AG20443 (cell line): Measurements from ENCODE around the gene PRRG4.
"Not testable (repeated sequence)": the region's sequence is repeated elsewhere in the genome, so short reads cannot be mapped to it uniquely, and the experiment has no call there.

Experiments
- DNase-seq: peaks from one replicate; pipeline ENCODE4 v3.0.0; 2012; ENCODE audit warnings: low spot score, mixed read lengths

Gene PRRG4

GRCh38 chr11:32830796-32831195 is 1.1 kb downstream of the PRRG4 start:
- no peak for DNase-seq

DNA sequence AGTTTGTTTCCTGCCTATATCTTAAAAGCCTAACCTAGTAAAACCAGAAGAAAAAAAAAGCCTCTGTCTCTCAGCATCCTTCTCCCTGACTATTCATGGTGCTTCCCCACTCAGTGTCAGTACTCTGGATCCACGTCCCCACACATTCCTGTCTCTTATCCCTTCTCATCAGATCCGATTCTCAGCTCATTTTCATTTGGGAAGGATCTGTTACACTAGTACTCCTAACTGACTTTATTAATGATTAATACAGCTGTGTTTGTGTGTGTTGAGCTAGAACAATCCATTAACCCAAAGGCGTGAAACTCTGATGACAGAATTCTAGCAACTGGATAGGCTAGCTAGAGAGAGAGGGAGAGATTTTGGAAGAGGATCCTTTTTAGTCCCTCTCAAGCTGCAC is 1.5 kb downstream of the PRRG4 start:
- DNase-seq: no peak

- DNase-seq: no peak
Observed at GRCh38 chr11:32833921-32834320, 4.2 kb downstream of the PRRG4 start.

GRCh38 chr11:32836946-32837345 is 7.2 kb downstream of the PRRG4 start:
- no peak for DNase-seq

DNA sequence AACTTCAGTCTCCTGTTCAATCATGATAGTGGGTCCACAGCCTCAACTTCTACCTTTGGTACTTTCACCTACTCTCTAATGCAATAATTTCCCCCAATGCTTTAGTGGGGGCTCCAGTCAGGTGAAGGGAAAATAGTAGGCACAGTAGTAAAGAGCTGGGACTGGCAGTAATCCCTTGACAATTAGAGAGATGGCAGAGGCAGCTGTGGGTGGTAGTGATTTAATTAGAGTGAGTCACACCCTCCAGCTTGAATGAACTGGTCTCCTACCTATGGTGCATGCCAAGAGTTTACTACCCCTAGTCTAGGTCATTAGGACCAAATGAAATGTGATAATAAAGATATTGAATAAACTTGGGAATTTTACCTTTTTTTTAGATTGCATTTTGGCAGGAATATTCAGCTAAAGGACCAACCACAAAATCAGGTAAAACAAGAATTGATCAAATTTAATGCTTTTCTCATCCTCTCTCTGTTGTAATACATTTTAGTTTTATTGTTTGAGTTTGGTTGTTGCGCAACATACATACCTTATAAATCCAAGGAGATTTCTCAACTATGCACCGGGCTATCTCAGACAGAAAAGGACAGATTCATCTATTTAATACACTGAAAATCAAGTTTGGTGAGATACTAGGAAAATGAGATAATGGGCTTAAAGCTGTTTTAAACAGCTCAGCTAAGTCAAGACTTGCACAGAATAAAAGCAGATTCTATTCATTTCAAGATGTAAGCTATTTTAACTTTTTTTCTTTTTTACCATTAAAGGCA is 9.0 kb downstream of the PRRG4 start:
- no peak for DNase-seq

GRCh38 chr11:32839308-32839707 is 9.6 kb downstream of the PRRG4 start:
- no peak for DNase-seq

GRCh38 chr11:32840587-32840986 is 10.9 kb downstream of the PRRG4 start:
- DNase-seq: no peak

DNA sequence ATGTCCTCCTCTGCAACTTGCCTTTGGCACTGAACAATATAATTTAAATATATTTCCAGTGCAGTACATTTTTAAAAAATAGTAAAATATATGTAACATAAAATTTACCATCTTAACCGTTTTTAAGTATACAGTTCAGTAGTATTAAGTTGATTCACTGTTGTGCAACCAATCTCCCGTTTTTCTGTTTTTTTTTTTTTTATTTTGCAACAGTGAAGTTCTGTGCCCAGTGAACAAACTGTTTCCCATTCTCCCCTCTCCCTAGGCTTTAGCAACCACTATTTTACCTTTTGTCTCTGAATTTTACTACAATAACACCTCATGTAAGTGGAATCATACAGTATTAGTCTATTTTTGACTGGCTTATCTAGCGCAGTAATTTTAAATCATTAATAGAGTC is 13.8 kb downstream of the PRRG4 start:
- DNase-seq: no peak

DNA sequence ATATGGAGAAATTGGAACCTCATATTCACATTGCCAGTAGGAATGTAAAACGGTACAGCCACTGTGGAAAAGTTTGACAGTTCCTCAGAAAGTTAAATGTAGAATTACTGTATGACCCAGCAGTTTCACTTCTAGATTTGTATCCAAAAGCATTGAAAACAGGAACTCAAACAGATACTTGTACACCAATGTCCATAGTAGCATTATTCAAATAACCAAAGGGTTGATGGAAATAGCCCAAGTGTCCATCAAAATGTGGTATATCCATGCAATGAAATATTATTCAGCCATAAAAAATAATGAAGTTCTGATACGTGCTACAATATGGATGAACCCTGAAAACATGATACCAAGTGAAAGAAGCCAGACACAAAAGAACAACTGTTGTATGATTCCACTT is 17.8 kb downstream of the PRRG4 start:
- DNase-seq: no peak

DNA sequence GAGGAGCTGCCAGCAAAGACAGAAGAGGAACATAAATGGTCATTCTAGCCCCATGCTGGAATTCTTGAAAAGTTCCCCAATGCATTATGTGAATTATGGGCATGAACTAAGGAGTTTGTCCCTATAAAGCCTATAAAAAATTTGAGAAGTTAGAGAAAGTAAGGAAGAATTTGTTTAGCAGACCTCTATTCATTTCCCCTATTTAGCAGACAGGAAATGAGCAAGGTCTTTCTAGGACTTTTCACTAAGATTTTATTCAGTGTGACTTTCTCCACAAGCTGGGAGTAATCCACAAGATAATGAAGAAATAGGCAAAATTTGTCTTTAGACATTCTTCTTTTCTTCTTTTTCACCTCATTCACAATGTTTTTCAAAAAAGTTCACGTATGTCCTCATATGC is 20.0 kb downstream of the PRRG4 start:
- DNase-seq: no peak

GRCh38 chr11:32851251-32851650 is 21.5 kb downstream of the PRRG4 start:
- DNase-seq: no peak

DNA sequence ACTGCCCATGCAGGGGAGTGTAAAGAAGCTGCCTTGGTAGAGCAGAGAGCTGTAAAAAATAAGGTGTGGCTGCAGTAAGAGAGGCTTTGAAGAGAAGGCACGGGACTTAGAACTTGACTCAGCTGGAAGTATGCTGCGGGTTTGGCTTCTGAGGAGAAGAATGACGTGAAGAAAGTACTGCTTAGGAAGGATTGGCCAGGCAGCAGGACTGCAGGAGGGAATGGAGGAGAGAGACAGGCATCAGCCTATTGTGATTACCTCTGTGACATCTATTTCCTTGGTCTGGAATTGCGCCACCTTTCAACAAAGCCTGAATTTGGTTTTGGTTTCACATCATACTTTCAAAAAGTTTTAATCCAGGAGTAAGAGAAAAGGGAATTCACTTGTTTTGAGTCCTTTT is 22.5 kb downstream of the PRRG4 start:
- peak; percentile 75 for DNase-seq

GRCh38 chr11:32855601-32856000 is 25.9 kb downstream of the PRRG4 start:
- no peak for DNase-seq

GRCh38 chr11:32858731-32859130 is 29.0 kb downstream of the PRRG4 start:
- no peak for DNase-seq

DNA sequence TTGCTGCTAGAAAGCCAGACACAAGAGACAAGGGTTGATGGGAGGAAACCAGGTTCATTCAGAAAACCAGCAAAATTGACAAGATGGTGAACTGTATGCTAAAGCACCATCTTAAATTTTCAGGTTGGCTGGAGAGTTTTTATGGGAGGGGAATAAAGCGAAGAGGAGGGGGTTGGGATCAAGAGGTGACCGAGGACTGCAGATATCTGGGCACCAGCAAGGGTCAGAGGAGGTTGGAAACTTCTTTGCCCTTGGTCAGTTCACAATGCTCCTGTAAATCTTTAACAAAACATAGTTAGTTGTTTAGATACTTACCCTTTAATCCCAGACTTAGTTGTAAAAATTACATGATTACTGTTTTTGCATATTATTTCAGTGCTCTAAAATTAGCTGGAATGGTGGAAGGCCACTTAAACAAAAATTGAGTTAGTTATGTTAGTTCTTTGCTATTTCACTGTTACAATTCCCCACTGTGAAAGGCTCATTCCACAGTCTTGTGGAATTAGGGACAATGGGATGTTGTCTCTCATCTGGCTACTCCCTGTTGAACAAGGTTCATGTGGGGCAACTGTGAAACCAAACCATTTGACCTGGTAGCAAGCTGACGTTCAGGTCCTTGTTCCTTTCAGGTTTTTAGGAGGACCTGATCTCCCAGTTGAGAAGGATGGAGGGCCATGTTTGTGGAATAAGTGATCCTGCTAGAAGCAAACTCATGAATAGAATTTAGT is 32.3 kb downstream of the PRRG4 start:
- no peak for DNase-seq

- DNase-seq: no peak
Observed at GRCh38 chr11:32864555-32864954, 34.8 kb downstream of the PRRG4 start.

GRCh38 chr11:32868752-32869151 is 39.0 kb downstream of the PRRG4 start:
- DNase-seq: not testable (repeated sequence)

DNA sequence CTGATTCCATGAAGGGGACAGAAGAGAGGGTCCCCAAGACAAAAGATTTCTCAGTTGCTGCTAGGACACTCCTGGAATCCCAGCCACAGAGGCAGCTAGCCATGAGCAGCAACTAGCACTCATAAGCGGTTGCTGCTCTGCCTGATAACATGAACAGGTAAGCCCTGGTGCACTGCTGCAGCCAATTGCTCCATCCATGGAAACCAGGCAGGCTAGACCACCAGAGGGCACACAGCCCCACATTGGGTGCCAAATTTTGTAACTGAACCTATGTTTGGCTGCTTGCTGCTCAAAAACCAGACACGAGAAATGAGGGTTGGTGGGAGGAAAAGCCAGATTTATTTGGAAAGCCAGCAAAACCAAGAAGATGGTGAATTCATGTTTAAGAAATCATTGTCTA is 40.9 kb downstream of the PRRG4 start:
- DNase-seq: no peak

GRCh38 chr11:32874132-32874531 is 44.4 kb downstream of the PRRG4 start:
- DNase-seq: no peak

- DNase-seq: no peak
Observed at GRCh38 chr11:32881286-32881685, 51.6 kb downstream of the PRRG4 start.

DNA sequence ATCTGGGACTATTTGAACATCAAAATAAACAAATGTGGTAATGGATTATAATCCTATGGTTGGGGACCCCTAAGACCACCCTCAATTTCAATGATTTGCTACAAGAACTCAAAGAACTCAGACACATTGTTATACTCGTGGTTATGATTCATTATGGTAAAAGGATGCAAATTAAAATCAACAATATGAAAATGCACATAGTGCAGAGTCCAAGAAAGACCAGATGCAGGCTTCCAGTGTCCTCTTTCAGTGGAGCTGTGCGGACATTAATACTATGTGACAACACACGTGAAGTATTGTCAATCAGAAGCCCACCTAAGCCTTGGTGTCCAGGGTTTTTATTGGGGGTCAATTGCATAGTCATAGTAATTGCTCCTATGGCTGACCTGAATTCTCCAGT is 53.7 kb downstream of the PRRG4 start:
- no peak for DNase-seq

- DNase-seq: no peak
Observed at GRCh38 chr11:32884023-32884422, 54.3 kb downstream of the PRRG4 start.

DNA sequence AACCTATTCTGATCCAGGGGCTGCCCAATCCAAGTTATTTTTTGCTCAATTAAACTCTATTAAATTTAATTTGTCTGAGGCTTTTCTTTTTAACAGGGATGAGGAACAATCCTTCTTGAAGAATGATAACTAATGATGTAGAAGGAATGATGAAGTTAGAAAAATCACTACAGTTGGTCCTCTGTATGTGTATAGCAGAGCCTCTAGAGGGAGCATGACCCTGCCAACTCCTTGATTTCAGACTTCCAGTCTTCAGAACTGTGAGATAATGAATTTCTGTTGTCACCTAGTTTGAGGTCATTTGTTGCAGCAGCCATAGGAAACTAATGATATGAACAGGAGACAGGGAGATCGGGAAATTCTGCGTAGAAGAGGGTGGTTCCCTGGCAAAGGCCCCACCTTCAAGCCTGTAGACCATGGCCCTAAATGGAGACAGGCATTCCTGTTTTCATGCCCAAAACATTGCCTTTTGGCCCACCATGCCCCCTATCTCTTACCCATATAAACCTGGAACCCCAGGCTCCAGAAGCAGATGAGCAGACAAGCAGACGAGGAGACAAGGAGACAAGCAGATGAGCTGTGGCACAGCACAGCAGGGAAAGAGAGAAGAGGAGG is 55.1 kb downstream of the PRRG4 start:
- peak; percentile 19 for DNase-seq
